HepG2 (cell line): ENCODE results near the gene ZSCAN21. TPM values are rescaled to one million over a fixed set of nuclear protein-coding genes. Genes with fewer than 3 reads are reported as not detected.

Experiments
- CEBPB ChIP-seq: IDR thresholded peaks from 2 replicates; pipeline ENCODE4 v1.6.1; 2011; ENCODE audit warnings: low read depth, low read length, improper control_type of control experiment, borderline replicate concordance
- GATAD1 ChIP-seq: IDR thresholded peaks from 2 replicates; pipeline ENCODE4 v1.6.1; 2016; ENCODE audit warnings: missing genetic modification reagents, missing compliant biosample characterization
- HDAC2 ChIP-seq: sonication (generic); formaldehyde crosslinking; IDR thresholded peaks from 2 replicates; pipeline ENCODE4 v1.4.0; 2020; ENCODE audit warnings: missing genetic modification reagents
- HIVEP1 ChIP-seq: sonication (generic); formaldehyde crosslinking; IDR thresholded peaks from 2 replicates; pipeline ENCODE4 v1.4.0; 2020; ENCODE audit warnings: mild to moderate bottlenecking, missing genetic modification reagents
- MIER3 ChIP-seq: IDR thresholded peaks from 2 replicates; pipeline ENCODE4 v1.6.1; 2016; ENCODE audit warnings: missing compliant biosample characterization, borderline replicate concordance
- PATZ1 ChIP-seq: sonication (generic); formaldehyde crosslinking; IDR thresholded peaks from 2 replicates; pipeline ENCODE4 v1.4.0; 2020; ENCODE audit warnings: missing genetic modification reagents
- SMARCE1 ChIP-seq: fragments of 450-650 bp; IDR thresholded peaks from 2 replicates; pipeline ENCODE4 v1.6.1; 2017; ENCODE audit warnings: borderline replicate concordance
- SOX6 ChIP-seq, 2 experiments: fragments of 450-650 bp in 1 of 2; sonication (generic) in 1 of 2; formaldehyde crosslinking in 1 of 2; IDR thresholded peaks; 2 replicates each; pipeline versions ENCODE4 v1.4.0 to v1.6.1; 2017 to 2020; ENCODE audit warnings: antibody characterized with exemption in 1 of 2, mild to moderate bottlenecking in 1 of 2, missing genetic modification reagents in 1 of 2
- THAP7 ChIP-seq: sonication (generic); formaldehyde crosslinking; IDR thresholded peaks from 2 replicates; pipeline ENCODE4 v1.8.1; 2023; ENCODE audit warnings: mild to moderate bottlenecking, missing genetic modification reagents
- ZBTB42 ChIP-seq: sonication (generic); formaldehyde crosslinking; IDR thresholded peaks from 2 replicates; pipeline ENCODE4 v1.5.0; 2020; ENCODE audit warnings: mild to moderate bottlenecking, missing genetic modification reagents
- ZBTB7B ChIP-seq: sonication (generic); formaldehyde crosslinking; IDR thresholded peaks from 2 replicates; pipeline ENCODE4 v1.4.0; 2020; ENCODE audit warnings: missing genetic modification reagents
- ZFY ChIP-seq: sonication (generic); formaldehyde crosslinking; IDR thresholded peaks from 2 replicates; pipeline ENCODE4 v1.4.0; 2020; ENCODE audit warnings: missing genetic modification reagents
- ZNF430 ChIP-seq: sonication (generic); formaldehyde crosslinking; IDR thresholded peaks from 2 replicates; pipeline ENCODE4 v1.9.0; 2021; ENCODE audit warnings: mild to moderate bottlenecking, missing genetic modification reagents
- ZNF543 ChIP-seq: sonication (generic); formaldehyde crosslinking; IDR thresholded peaks from 2 replicates; pipeline ENCODE4 v1.4.0; 2020; ENCODE audit warnings: mild to moderate bottlenecking, missing genetic modification reagents
- ZNF724P ChIP-seq: sonication (generic); formaldehyde crosslinking; IDR thresholded peaks from 2 replicates; pipeline ENCODE4 v1.8.0; 2022; ENCODE audit warnings: missing genetic modification reagents, borderline replicate concordance
- ZNF749 ChIP-seq: sonication (generic); formaldehyde crosslinking; IDR thresholded peaks from 2 replicates; pipeline ENCODE4 v1.8.0; 2022; ENCODE audit warnings: mild to moderate bottlenecking, missing genetic modification reagents, moderate library complexity, borderline replicate concordance
- ZNF850 ChIP-seq: sonication (generic); formaldehyde crosslinking; conservative IDR thresholded peaks from 2 replicates; pipeline ENCODE4 v1.9.0; 2021; ENCODE audit warnings: mild to moderate bottlenecking, missing genetic modification reagents
- polyA plus RNA-seq, 8 experiments: library from polyadenylated mRNA; depleted of rRNA in 3 of 8; stranded (reverse) in 7 of 8; unstranded in 1 of 8; fragments of >200 nt; fragmentation: Illumina TruSeq in 4 of 8; extraction: Trizol in 4 of 8; gene quantifications; 2 replicates each; pipeline versions ENCODE4 v1.2.1 to v1.2.3, GENCODE V29; 2011 to 2016; ENCODE audit warnings: low read depth in 4 of 8, missing spikeins in 1 of 8, mixed read lengths in 1 of 8; ENCODE audit not compliant: insufficient read depth in 1 of 8
- total RNA-seq, 5 experiments: library from RNA; depleted of rRNA; stranded (reverse); fragments of >200 nt; fragmentation: Illumina TruSeq; extraction: Trizol; gene quantifications; 2 replicates each; pipeline ENCODE4 v1.2.3, GENCODE V29; 2016; ENCODE audit warnings: low read depth in 1 of 5
- TF ChIP-seq, protein P1 (sequence below): sonication (generic); formaldehyde crosslinking; IDR thresholded peaks from 2 replicates; pipeline ENCODE4 v1.5.0; 2020; ENCODE audit warnings: mild to moderate bottlenecking, missing genetic modification reagents, borderline replicate concordance
- TF ChIP-seq, protein P2 (sequence below): sonication (generic); formaldehyde crosslinking; IDR thresholded peaks from 2 replicates; pipeline ENCODE4 v1.4.0; 2020; ENCODE audit warnings: mild to moderate bottlenecking, missing genetic modification reagents
- TF ChIP-seq, protein P3 (sequence below): sonication (generic); formaldehyde crosslinking; IDR thresholded peaks from 2 replicates; pipeline ENCODE4 v1.8.1; 2023; ENCODE audit warnings: mild to moderate bottlenecking, missing genetic modification reagents, borderline replicate concordance
- TF ChIP-seq, protein P4 (sequence below): sonication (generic); formaldehyde crosslinking; IDR thresholded peaks from 2 replicates; pipeline ENCODE4 v1.4.0; 2020; ENCODE audit warnings: missing genetic modification reagents

Gene ZSCAN21
- total and polyA plus RNA-seq, 2 of the 13 experiments (the other 11 are each of a cell fraction or from before 2014, with no cell fraction given), result 7.0 to 10.0 TPM

GRCh38 chr7:100015232-100016214 is 34.1 kb upstream of the ZSCAN21 start, which contains the start of gene ZKSCAN1 (continued):
- TF ChIP-seq ZNF749 (CRISPR knock-in tag), result no peak
- TF ChIP-seq PATZ1 (CRISPR knock-in tag), result peak; percentile 54
- 0 out of 2 replicates have a peak, but pooled peaks have one; percentile 66 for TF ChIP-seq ZNF850
- peak; percentile 50; the same call in 1 of the 2 replicates for TF ChIP-seq ZNF724P (CRISPR knock-in tag)
- TF ChIP-seq, protein P1, sequence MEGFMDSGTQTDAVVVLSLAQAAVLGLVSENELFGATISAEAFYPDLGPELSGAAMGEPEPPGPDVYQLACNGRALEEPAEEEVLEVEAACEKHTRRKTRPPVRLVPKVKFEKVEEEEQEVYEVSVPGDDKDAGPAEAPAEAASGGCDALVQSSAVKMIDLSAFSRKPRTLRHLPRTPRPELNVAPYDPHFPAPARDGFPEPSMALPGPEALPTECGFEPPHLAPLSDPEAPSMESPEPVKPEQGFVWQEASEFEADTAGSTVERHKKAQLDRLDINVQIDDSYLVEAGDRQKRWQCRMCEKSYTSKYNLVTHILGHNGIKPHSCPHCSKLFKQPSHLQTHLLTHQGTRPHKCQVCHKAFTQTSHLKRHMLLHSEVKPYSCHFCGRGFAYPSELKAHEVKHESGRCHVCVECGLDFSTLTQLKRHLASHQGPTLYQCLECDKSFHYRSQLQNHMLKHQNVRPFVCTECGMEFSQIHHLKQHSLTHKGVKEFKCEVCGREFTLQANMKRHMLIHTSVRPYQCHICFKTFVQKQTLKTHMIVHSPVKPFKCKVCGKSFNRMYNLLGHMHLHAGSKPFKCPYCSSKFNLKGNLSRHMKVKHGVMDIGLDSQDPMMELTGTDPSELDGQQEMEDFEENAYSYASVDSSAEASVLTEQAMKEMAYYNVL (CRISPR knock-in tag), result no peak
- peak; percentile 54 for TF ChIP-seq HDAC2 (CRISPR knock-in tag)
- no peak for TF ChIP-seq ZNF543
- TF ChIP-seq ZBTB42 (CRISPR knock-in tag), result 0 out of 2 replicates have a peak, but pooled peaks have one; percentile 9
- TF ChIP-seq, protein P2, sequence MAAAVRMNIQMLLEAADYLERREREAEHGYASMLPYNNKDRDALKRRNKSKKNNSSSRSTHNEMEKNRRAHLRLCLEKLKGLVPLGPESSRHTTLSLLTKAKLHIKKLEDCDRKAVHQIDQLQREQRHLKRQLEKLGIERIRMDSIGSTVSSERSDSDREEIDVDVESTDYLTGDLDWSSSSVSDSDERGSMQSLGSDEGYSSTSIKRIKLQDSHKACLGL (CRISPR knock-in tag), result no peak; the same call in 1 of the 2 replicates
- peak; percentile 92 for TF ChIP-seq GATAD1 (CRISPR knock-in tag)
- peak; percentile 93 for TF ChIP-seq ZFY (CRISPR knock-in tag)
- TF ChIP-seq ZBTB7B (CRISPR knock-in tag), result no peak
- no peak for TF ChIP-seq SOX6 (IDR thresholded peaks at IDR 0.05)
- TF ChIP-seq SOX6 (CRISPR knock-in tag; IDR thresholded peaks at IDR 0.05), result peak; percentile 78
- peak; percentile 82; the same call in 1 of the 2 replicates for TF ChIP-seq THAP7
- TF ChIP-seq, protein P3, sequence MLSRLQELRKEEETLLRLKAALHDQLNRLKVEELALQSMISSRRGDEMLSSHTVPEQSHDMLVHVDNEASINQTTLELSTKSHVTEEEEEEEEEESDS, result no peak
- TF ChIP-seq, protein P4, sequence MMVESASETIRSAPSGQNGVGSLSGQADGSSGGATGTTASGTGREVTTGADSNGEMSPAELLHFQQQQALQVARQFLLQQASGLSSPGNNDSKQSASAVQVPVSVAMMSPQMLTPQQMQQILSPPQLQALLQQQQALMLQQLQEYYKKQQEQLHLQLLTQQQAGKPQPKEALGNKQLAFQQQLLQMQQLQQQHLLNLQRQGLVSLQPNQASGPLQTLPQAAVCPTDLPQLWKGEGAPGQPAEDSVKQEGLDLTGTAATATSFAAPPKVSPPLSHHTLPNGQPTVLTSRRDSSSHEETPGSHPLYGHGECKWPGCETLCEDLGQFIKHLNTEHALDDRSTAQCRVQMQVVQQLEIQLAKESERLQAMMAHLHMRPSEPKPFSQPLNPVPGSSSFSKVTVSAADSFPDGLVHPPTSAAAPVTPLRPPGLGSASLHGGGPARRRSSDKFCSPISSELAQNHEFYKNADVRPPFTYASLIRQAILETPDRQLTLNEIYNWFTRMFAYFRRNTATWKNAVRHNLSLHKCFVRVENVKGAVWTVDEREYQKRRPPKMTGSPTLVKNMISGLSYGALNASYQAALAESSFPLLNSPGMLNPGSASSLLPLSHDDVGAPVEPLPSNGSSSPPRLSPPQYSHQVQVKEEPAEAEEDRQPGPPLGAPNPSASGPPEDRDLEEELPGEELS (CRISPR knock-in tag), result peak; percentile 62
- no peak for TF ChIP-seq SMARCE1
- TF ChIP-seq CEBPB, result no peak
- peak; percentile 78; the same call in 1 of the 2 replicates for TF ChIP-seq MIER3 (CRISPR knock-in tag)
- TF ChIP-seq ZNF430 (CRISPR knock-in tag), result no peak
- TF ChIP-seq HIVEP1 (CRISPR knock-in tag), result no peak
